Ascending aorta (tissue), 2 donors: ENCODE measurements around the gene MDM2. TPM values are rescaled to one million over a fixed set of nuclear protein-coding genes. Genes with fewer than 3 reads are reported as not detected.
"Not testable (repeated sequence)": the region's sequence is repeated elsewhere in the genome, so short reads cannot be mapped to it uniquely, and the experiment has no call there.

Source experiments
- DNase-seq, 2 donors: peaks; one replicate each; pipeline ENCODE4 v3.0.0-alpha.2; 2019; ENCODE audit warnings: low spot score in 2 of 2
- H3K27ac ChIP-seq, 2 donors: fragments of 200-600 bp; sonication (generic); one replicate each; pipeline ENCODE4 v1.5.1; 2016 to 2017; ENCODE audit warnings: mild to moderate bottlenecking in 1 of 2
- H3K27me3 ChIP-seq: fragments of 200-600 bp; sonication (generic); one replicate; pipeline ENCODE4 v1.5.1; 2017
- H3K36me3 ChIP-seq, 2 donors: fragments of 200-600 bp; sonication (generic); one replicate each; pipeline ENCODE4 v1.5.1; 2016
- H3K4me1 ChIP-seq, 2 donors: fragments of 200-600 bp; sonication (generic); one replicate each; pipeline ENCODE4 v1.5.1; 2016 to 2017; ENCODE audit warnings: mild to moderate bottlenecking in 1 of 2
- H3K4me3 ChIP-seq, 2 donors: fragments of 200-600 bp; sonication (generic); one replicate each; pipeline ENCODE4 v1.5.1; 2016 to 2017; ENCODE audit warnings: mild to moderate bottlenecking in 1 of 2
- H3K9me3 ChIP-seq, 2 donors: fragments of 200-600 bp; sonication (generic); one replicate each; pipeline ENCODE4 v1.5.1; 2016
- intact Hi-C: fragments of 100-400 bp; cut with DNase I; formaldehyde crosslinking; loops from one replicate; pipeline ENCODE4 v1.15.1; 2023
- total RNA-seq: library from RNA; depleted of rRNA; stranded (reverse); fragments of >200 nt; gene quantifications from one replicate; pipeline ENCODE4 v1.1.0, GENCODE V29; 2016
- TF ChIP-seq, protein P1 (sequence below), 3 experiments: fragments of 200-600 bp in 2 of 3; fragments of 450-650 bp in 1 of 3; sonication (generic) in 2 of 3; IDR thresholded peaks; one replicate each; pipeline ENCODE4 v1.5.1; 2016 to 2019; ENCODE audit warnings: antibody characterized with exemption in 3 of 3, mild to moderate bottlenecking in 1 of 3, moderate library complexity in 1 of 3

The MDM2 gene
- total RNA-seq, 1 donor from 2014 or later: 24.2 TPM

DNA sequence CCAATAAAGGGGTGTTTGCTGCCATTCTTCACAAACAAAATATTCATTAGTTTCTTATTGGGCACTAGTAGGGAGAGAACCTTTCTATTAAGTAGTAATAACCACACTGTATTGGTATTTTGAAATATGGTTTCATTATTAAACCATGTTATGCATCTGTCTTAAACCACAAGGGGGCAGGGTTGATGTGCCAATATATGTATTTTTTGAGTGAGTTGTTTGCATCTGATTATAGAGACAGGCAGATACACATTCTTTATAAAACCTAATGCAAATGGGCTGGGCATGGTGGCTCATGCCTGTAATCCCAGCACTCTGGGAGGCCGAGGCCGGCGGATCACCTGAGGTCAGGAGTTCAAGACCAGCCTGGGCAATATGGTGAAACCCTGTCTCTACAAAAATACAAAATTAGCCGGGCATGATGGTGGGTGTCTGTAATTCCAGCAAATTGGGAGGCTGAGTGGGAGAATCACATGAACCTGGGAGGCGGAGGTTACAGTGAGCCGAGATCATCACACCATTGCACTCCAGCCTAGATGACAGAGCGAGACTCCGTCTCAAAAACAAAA lies 56.0 kb downstream of the MDM2 start:
- H3K9me3 ChIP-seq, H3K4me3 ChIP-seq, H3K4me1 ChIP-seq, intact Hi-C loops, H3K36me3 ChIP-seq, H3K27me3 ChIP-seq, H3K27ac ChIP-seq, DNase-seq: not testable (repeated sequence)
- TF ChIP-seq, protein P1, sequence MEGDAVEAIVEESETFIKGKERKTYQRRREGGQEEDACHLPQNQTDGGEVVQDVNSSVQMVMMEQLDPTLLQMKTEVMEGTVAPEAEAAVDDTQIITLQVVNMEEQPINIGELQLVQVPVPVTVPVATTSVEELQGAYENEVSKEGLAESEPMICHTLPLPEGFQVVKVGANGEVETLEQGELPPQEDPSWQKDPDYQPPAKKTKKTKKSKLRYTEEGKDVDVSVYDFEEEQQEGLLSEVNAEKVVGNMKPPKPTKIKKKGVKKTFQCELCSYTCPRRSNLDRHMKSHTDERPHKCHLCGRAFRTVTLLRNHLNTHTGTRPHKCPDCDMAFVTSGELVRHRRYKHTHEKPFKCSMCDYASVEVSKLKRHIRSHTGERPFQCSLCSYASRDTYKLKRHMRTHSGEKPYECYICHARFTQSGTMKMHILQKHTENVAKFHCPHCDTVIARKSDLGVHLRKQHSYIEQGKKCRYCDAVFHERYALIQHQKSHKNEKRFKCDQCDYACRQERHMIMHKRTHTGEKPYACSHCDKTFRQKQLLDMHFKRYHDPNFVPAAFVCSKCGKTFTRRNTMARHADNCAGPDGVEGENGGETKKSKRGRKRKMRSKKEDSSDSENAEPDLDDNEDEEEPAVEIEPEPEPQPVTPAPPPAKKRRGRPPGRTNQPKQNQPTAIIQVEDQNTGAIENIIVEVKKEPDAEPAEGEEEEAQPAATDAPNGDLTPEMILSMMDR (IDR thresholded peaks at IDR 0.05): peak; percentile 4 to 41 (median 25)

- intact Hi-C loops: no loop called here
- no peak overlapping the region for H3K4me3 ChIP-seq
- no peaks in the 10 kb centered on the region for H3K9me3 ChIP-seq
- no peak for DNase-seq
- H3K36me3 ChIP-seq: no peaks in the 10 kb centered on the region
- H3K4me1 ChIP-seq: no peaks in the 10 kb centered on the region
- TF ChIP-seq, protein P1 (IDR thresholded peaks at IDR 0.05): no peak
- H3K27ac ChIP-seq: no peak overlapping the region
- H3K27me3 ChIP-seq: no peaks in the 10 kb centered on the region
Measured at GRCh38 chr12:68864604-68865003, 56.6 kb downstream of the MDM2 start.

DNA sequence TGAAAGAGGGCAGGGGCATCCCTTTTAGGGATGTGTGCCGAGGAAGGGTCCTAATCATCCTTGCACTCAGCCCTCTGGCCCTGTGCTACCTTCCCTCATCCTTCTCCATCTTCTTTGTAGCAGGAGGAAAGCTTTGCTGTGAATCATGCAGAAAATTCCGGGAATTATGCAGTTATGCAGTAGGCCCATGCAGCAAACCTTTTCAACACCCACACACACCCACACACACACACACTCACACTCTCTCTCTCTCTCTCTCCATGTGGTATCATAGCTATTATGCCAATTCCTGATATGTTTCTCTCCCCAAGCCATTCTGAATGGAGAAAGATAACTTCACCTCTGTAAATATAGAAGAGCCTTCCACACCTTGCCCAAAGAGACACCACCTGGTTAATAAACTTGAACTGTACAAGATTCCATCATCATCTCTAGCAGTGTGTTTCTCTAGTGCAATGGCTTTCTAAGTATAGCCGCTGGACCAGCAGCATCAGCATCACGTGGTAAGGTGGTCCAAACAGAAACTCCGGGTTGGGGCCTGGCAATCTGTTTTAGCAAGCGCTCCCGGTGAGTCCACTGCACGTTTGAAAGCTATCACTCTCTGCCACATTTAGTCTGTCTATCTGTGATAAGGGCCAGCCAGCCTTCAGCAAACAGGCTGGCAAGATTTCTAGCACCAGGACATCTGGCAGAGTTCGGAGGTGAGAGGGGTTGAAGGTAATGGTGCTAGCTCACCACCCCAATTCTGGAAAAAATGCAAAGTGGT lies 57.6 kb downstream of the MDM2 start:
- intact Hi-C loops: no loop called here
- H3K4me1 ChIP-seq: no peaks in the 10 kb centered on the region

GRCh38 chr12:68866950-68867349 lies 59.0 kb downstream of the MDM2 start:
- Histone ChIP-seq H3K27ac (no peak overlapping the region), H3K36me3 (no peaks in the 10 kb centered on the region), H3K4me1 (no peaks in the 10 kb centered on the region), H3K27me3 (no peaks in the 10 kb centered on the region), H3K9me3 (no peaks in the 10 kb centered on the region), H3K4me3 (no peak overlapping the region)
- TF ChIP-seq, protein P1 (IDR thresholded peaks at IDR 0.05): no peak
- intact Hi-C loops: no loop called here
- no peak for DNase-seq

More for the DNA sequence above, 57.6 kb downstream of the MDM2 start:
- no peaks in the 10 kb centered on the region for H3K27me3 ChIP-seq
- H3K9me3 ChIP-seq: no peaks in the 10 kb centered on the region
- TF ChIP-seq, protein P1 (IDR thresholded peaks at IDR 0.05): no peak
- H3K27ac ChIP-seq: no peak overlapping the region
- no peak for DNase-seq
- H3K36me3 ChIP-seq: no peaks in the 10 kb centered on the region
- H3K4me3 ChIP-seq: no peak overlapping the region

DNA sequence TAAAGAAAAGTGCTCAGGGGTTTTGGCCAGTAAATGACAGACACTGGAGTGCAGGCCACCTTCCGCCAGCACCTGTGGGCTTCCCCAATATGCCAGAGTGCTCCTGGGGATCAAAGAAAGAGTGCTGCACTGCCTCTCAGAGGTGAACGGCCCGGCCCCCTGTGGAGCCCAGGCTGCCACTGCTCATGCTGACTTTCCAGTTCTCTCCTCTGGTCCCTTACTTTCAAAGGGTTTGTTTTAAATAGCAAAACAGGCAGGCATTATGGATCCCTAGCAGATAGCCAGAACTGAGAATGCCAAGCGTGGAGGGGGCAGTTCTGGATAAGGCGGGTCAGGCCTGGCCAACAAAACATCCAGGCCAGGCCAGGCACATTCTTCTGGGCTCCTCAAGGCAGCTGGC lies 59.6 kb downstream of the MDM2 start:
- intact Hi-C loops: no loop called here
- Histone ChIP-seq H3K4me1 (no peaks in the 10 kb centered on the region), H3K27me3 (no peaks in the 10 kb centered on the region), H3K27ac (no peak overlapping the region), H3K9me3 (no peaks in the 10 kb centered on the region), H3K36me3 (no peaks in the 10 kb centered on the region), H3K4me3 (no peak overlapping the region)
- TF ChIP-seq, protein P1 (IDR thresholded peaks at IDR 0.05): no peak
- no peak for DNase-seq
